Thoracic aorta (tissue), 2 donors: ENCODE data around the gene TMEM233. TPM values are rescaled to one million over a fixed set of nuclear protein-coding genes. Genes with fewer than 3 reads are reported as not detected.

Source experiments
- ATAC-seq: fragments of 150-250 bp; one replicate; pipeline ENCODE4 v1.8.0; 2017; ENCODE audit warnings: low read depth; ENCODE audit not compliant: insufficient number of reproducible peaks, low FRiP score
- DNase-seq: peaks from one replicate; pipeline ENCODE4 v3.0.0-alpha.2; 2020; ENCODE audit warnings: low spot score
- H3K27ac ChIP-seq, 2 donors: fragments of 200-600 bp; sonication (generic); 1 replicate in 1 of 2; 2 replicates in 1 of 2; pipeline ENCODE4 v1.5.1; 2016; ENCODE audit warnings: mild to moderate bottlenecking in 2 of 2, moderate library complexity in 2 of 2
- H3K27me3 ChIP-seq: fragments of 200-600 bp; sonication (generic); replicated peaks from 2 replicates; pipeline ENCODE4 v1.6.0; 2016; ENCODE audit warnings: mild to moderate bottlenecking; ENCODE audit not compliant: insufficient read depth
- H3K36me3 ChIP-seq: fragments of 200-600 bp; sonication (generic); one replicate; pipeline ENCODE4 v1.5.1; 2016
- H3K4me1 ChIP-seq, 2 donors: fragments of 200-600 bp; sonication (generic); 1 replicate in 1 of 2; 2 replicates in 1 of 2; pipeline versions ENCODE4 v1.5.1 to v1.6.0; 2016; ENCODE audit warnings: low read depth in 2 of 2, mild to moderate bottlenecking in 1 of 2; ENCODE audit not compliant: control insufficient read depth in 1 of 2
- H3K4me3 ChIP-seq: fragments of 200-600 bp; sonication (generic); 2 replicates; pipeline ENCODE4 v1.5.1; 2016; ENCODE audit warnings: mild to moderate bottlenecking
- H3K9me3 ChIP-seq: fragments of 200-600 bp; sonication (generic); 2 replicates; pipeline ENCODE4 v1.5.1; 2016
- CTCF ChIP-seq: fragments of 200-600 bp; sonication (generic); IDR thresholded peaks from one replicate; pipeline ENCODE4 v1.5.1; 2019; ENCODE audit warnings: antibody characterized with exemption
- total RNA-seq, 2 donors: library from RNA; depleted of rRNA; stranded (reverse); fragments of >200 nt; gene quantifications; one replicate each; pipeline versions ENCODE4 v1.1.0 to v1.2.3, GENCODE V29; 2016

Gene TMEM233
- total RNA-seq, 2 donors from 2014 or later: 2.7 TPM; not detected in 1

- H3K27ac ChIP-seq: no peak overlapping the region
- no peaks in the 10 kb centered on the region for H3K27me3 ChIP-seq
- no peak for TF ChIP-seq CTCF
- no peaks in the 10 kb centered on the region for H3K36me3 ChIP-seq
- ATAC-seq (no peak), DNase-seq (no peak)
- H3K4me1 ChIP-seq: no peaks in the 10 kb centered on the region
- H3K9me3 ChIP-seq: no peaks in the 10 kb centered on the region
- H3K4me3 ChIP-seq: no peak overlapping the region
Measured at GRCh38 chr12:119576915-119577314, 16.7 kb upstream of the TMEM233 start.

GRCh38 chr12:119578112-119578511 lies 15.5 kb upstream of the TMEM233 start:
- H3K4me1 ChIP-seq: no peaks in the 10 kb centered on the region
- H3K27me3 ChIP-seq: no peaks in the 10 kb centered on the region
- no peaks in the 10 kb centered on the region for H3K36me3 ChIP-seq
- ATAC-seq (no peak), DNase-seq (no peak)
- H3K27ac ChIP-seq: no peak overlapping the region
- no peaks in the 10 kb centered on the region for H3K9me3 ChIP-seq
- no peak overlapping the region for H3K4me3 ChIP-seq
- TF ChIP-seq CTCF: no peak

- ATAC-seq (no peak), DNase-seq (no peak)
- H3K27me3 ChIP-seq: no peaks in the 10 kb centered on the region
- no peak overlapping the region for H3K4me3 ChIP-seq
- H3K36me3 ChIP-seq: no peaks in the 10 kb centered on the region
- TF ChIP-seq CTCF: no peak
- H3K4me1 ChIP-seq: no peaks in the 10 kb centered on the region
- no peak overlapping the region for H3K27ac ChIP-seq
- no peaks in the 10 kb centered on the region for H3K9me3 ChIP-seq
Measured at GRCh38 chr12:119589097-119589496, 4.5 kb upstream of the TMEM233 start.

GRCh38 chr12:119589634-119590033 lies 3.9 kb upstream of the TMEM233 start:
- DNase-seq (no peak), ATAC-seq (no peak)
- Histone ChIP-seq H3K4me1 (no peaks in the 10 kb centered on the region), H3K4me3 (no peak overlapping the region), H3K27me3 (no peaks in the 10 kb centered on the region), H3K27ac (no peak overlapping the region), H3K9me3 (no peaks in the 10 kb centered on the region), H3K36me3 (no peaks in the 10 kb centered on the region)
- TF ChIP-seq CTCF: no peak

- TF ChIP-seq CTCF: no peak
- Histone ChIP-seq H3K9me3 (no peaks in the 10 kb centered on the region), H3K27me3 (no peaks in the 10 kb centered on the region), H3K4me3 (no peak overlapping the region), H3K36me3 (no peaks in the 10 kb centered on the region), H3K27ac (no peak overlapping the region), H3K4me1 (no peaks in the 10 kb centered on the region)
- ATAC-seq (no peak), DNase-seq (no peak)
Measured at GRCh38 chr12:119592232-119592631, 1.3 kb upstream of the TMEM233 start.
